ENCODE results near the gene CHST11. TPM values are rescaled to one million over a fixed set of nuclear protein-coding genes. Genes with fewer than 3 reads are reported as not detected.

Gene CHST11
- total RNA-seq, 1 donor from 2014 or later: 1.2 TPM

GRCh38 chr12:104746467-104747088 is 289.8 kb downstream of the CHST11 start:
- ATAC-seq: no peak
- no peak for DNase-seq (ENCODE audit: low spot score)

DNA sequence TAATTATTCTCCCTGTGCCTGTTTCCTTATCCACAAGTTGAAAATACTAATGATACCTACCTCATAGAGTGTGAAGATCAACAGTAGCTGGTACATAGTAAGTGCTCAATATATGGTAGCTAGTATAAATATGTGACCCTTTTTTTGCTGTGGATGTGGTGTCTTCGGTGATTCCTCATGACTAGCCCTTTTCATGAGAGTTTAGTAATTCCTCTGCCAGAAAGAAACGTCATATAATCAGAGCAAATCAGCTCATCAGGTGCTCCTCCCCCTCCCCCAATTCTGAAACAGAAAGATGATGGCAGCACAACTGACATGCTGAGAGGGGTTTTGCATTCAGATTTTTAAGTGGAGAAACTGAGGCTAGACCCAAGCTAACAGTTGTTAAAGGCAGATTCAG is 290.6 kb downstream of the CHST11 start:
- DNase-seq (ENCODE audit: low spot score) (no peak), ATAC-seq (no peak)

DNA sequence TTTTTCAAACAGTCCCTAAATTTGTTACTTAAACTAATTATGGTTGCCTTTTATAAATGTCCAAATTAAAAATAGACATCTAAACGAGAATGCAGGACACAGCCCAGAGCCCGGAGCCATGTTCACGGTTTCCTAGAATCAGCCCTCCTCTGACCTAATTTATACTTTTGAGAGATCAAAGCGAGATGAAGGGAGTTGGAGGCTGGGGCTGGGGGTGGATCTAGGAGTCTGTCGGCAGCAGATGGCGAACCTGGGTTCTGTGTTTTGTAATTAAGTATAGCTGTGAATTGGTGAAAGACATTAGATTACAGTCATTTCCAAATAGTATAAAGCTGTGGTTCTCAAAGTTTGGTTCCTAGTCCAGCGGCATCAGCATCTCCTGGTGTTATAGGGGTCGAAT is 291.2 kb downstream of the CHST11 start:
- ATAC-seq (no peak), DNase-seq (ENCODE audit: low spot score) (no peak)

GRCh38 chr12:104748356-104748755 is 291.6 kb downstream of the CHST11 start:
- ATAC-seq (no peak), DNase-seq (ENCODE audit: low spot score) (peak; percentile 35)

DNA sequence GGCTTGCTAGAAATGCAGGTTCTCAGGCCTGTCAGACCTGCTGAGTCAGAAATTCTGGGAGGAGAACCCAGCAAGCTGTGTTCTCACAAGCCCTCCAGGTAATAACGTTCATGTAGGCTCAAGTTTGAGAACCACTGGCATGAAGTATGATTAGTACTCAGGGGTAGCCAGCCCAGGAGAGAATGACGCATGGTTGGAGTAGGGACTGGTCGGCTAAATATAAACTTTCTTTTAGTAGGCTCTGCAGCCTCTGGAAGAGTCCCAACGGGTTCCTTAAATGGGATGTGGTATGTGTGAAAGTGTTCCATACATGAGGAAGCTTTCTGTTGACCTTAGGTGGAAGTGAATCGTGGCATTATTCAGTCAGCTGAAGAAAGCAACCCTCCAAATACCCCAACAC is 292.0 kb downstream of the CHST11 start:
- ATAC-seq (no peak), DNase-seq (ENCODE audit: low spot score) (peak; percentile 16)

- DNase-seq (ENCODE audit: low spot score): peak; percentile 19
- ATAC-seq: no peak
These were observed 292.8 kb downstream of the CHST11 start for GRCh38 chr12:104749545-104749944.

GRCh38 chr12:104750061-104750460 is 293.3 kb downstream of the CHST11 start:
- peak; percentile 41 for ATAC-seq
- no peak for DNase-seq (ENCODE audit: low spot score)

- ATAC-seq (no peak), DNase-seq (ENCODE audit: low spot score) (no peak)
These were observed 294.4 kb downstream of the CHST11 start for GRCh38 chr12:104751120-104751519.

- DNase-seq (ENCODE audit: low spot score) (no peak), ATAC-seq (no peak)
These were observed 294.8 kb downstream of the CHST11 start for GRCh38 chr12:104751594-104751993.

- no peak for DNase-seq (ENCODE audit: low spot score)
- ATAC-seq: no peak
These were observed 295.3 kb downstream of the CHST11 start for GRCh38 chr12:104752016-104752415.

DNA sequence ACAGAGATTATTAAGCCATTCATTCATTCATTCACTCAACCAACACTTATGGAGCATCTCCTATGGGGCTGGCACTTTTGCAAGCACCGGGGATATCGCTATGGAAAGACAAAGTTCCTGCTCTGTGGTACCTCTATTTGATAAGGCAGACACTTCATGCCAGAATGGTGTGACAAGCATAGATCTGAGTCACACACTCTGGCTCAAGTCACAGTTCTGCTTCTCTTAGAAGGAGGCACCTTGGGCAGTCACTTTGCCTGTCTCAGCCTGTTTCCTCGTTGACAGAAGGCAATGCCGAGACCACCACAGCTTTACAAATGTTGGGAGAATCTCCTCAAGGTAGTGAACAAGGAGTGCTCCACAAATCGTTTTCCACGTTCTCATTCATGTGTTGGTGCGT is 296.1 kb downstream of the CHST11 start:
- DNase-seq (ENCODE audit: low spot score) (no peak), ATAC-seq (no peak)

DNA sequence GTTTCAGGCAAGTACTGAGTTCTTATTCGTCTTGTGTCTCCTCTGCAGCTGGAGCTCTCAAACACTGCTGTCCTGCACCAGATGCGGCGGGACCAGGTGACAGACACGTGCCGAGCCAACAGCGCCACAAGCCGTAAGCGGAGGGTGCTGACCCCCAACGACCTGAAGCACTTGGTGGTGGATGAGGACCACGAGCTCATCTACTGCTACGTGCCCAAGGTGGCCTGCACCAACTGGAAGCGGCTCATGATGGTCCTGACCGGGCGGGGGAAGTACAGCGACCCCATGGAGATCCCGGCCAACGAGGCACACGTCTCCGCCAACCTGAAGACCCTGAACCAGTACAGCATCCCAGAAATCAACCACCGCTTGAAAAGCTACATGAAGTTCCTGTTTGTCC is 300.2 kb downstream of the CHST11 start:
- DNase-seq (ENCODE audit: low spot score) (no peak), ATAC-seq (no peak)

GRCh38 chr12:104758771-104759170 is 302.0 kb downstream of the CHST11 start:
- ATAC-seq (no peak), DNase-seq (ENCODE audit: low spot score) (no peak)

DNA sequence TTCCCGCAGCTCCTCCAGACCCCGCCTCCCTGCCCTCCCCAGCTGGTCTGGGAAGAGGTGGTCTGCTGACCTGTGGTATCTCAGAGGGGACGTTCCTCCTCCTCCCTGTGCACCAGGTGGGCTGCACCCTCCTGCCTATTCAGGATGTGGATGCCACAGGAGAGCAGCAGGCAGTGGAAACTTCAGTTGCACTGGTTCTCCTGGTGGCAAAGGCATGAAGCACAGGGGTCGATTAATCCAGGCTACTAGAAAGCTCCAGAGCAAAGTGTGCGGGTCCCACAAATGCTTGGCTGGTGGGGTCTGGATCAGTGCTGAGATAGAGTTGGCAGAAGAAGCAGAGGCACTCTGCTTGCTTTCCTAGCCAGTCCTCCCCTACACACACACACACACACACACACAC is 304.3 kb downstream of the CHST11 start:
- ATAC-seq: no peak
- DNase-seq (ENCODE audit: low spot score): no peak

DNA sequence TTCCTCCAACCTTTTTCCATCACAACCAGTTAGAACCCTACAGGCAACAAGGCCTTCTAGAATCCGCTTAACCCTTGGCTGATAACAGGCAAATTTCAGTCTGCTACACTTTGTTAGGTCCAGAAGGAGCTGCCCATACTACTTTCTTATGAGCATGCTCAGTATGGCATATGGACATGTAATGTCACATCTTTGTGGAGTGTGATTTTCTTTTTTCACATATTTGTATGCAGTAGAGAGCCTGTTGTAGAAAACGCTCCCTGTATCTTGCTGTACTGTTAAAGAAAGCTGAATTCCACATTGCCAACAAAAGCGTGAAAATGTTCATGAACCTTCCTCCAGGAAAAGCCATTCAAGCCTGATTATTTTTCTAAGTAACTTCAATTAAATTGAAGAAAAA is 304.9 kb downstream of the CHST11 start:
- ATAC-seq (no peak), DNase-seq (ENCODE audit: low spot score) (no peak)

- DNase-seq (ENCODE audit: low spot score) (no peak), ATAC-seq (no peak)
These were observed 306.5 kb downstream of the CHST11 start for GRCh38 chr12:104763168-104763805.

GRCh38 chr12:104764225-104765091 is 307.7 kb downstream of the CHST11 start:
- DNase-seq (ENCODE audit: low spot score) (no peak), ATAC-seq (no peak)

- no peak for ATAC-seq
- no peak for DNase-seq (ENCODE audit: low spot score)
These were observed 310.5 kb downstream of the CHST11 start for GRCh38 chr12:104767261-104767660.

GRCh38 chr12:104768033-104768432 is 311.3 kb downstream of the CHST11 start:
- DNase-seq (ENCODE audit: low spot score): no peak
- no peak for ATAC-seq

DNA sequence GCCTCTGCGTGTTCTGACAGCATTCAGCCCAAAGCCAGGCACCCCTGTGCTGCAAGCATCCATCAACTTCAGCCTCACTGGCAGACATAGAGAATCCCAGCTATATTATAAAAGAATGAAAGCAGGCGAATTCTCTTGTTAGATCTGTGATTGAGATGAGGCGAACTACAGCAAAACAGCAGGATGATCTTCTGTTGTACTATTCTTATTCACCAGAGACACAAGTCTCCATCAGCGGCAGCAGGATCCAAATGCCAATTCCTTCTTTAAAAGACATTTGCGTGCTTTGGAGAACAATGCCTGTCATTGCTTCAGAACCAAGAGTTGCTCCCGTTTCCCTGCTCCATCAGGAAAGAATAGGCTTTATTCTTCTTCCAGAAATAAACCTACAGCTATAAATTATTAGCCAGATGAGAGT is 312.4 kb downstream of the CHST11 start:
- DNase-seq (ENCODE audit: low spot score) (no peak), ATAC-seq (no peak)

DNA sequence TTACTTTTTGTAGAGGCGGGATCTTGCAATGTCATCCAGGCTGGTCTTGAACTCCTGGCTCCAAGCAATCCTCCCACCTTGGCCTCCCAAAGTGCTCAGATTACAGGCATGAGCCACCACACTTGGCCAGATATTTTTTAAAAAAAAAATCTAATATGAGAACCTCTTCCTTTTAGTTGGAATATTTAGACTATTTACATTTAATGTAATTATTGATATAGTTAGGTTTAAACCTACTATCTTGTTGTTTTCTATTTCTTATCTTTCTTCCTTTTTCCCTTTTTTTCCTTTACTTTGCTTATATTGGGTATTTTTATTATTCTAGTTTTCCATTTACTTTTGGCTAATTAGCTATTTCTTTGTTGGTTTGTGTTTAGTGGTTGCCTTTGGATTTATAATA is 315.6 kb downstream of the CHST11 start:
- DNase-seq (ENCODE audit: low spot score): no peak
- ATAC-seq: no peak

GRCh38 chr12:104775731-104776231 is 319.0 kb downstream of the CHST11 start:
- DNase-seq (ENCODE audit: low spot score) (no peak), ATAC-seq (no peak)

Measured in left lobe of liver (tissue), 2 donors.